SHP77 treated with DMSO at 0.1 percent for 48 hours (cell line): Measurements from ENCODE around the gene TSSK3.
A peak's percentile ranks its signal among the peaks of the same experiment; 100 is the strongest.

Experiments used
- DNase-seq: peaks from one replicate; lab custom pipeline; 2025; lab: John Stamatoyannopoulos, UW

Gene TSSK3, protein sequence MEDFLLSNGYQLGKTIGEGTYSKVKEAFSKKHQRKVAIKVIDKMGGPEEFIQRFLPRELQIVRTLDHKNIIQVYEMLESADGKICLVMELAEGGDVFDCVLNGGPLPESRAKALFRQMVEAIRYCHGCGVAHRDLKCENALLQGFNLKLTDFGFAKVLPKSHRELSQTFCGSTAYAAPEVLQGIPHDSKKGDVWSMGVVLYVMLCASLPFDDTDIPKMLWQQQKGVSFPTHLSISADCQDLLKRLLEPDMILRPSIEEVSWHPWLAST

DNA sequence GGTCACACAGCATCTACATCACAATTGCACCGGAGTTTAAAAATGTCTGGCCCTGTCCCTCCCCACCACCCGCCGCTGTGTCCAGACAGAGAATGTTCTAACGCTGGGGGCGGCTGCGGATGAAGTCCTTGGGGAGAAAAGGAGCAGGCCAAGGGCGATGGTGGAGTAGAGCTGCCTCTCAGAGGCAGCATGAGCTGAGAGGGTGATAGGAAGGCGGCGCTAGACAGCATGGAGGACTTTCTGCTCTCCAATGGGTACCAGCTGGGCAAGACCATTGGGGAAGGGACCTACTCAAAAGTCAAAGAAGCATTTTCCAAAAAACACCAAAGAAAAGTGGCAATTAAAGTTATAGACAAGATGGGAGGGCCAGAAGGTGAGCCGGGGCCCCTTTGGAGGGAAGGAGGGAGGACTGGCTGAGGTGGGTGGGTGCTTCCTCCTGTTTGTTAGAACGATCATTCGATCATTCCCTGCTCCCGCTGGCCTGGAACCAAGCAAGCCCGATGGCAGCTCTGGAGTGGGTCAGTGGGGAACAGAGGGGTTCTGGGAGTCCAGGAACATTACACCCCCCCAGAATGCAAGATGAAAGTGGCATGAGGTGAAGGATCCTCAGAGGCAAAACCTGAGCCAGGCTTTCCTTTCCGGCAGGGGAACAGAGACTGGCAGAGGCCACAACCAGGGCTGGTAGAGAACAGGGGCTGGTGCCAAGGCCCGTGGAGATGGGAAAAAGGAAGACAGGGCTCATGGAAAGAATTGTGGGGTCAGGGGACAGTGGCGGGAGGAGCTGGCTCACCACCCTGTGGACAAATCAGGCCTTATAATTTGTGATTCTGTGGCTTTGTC lies at the start of gene TSSK3, which contains the start of gene FAM229A:
Gene TSSK3, plus strand, starts transcription at position 66 of the 840 bp plus-strand sequence. Its CDS starts 163 bp downstream, at position 229.
Gene FAM229A, minus strand, starts transcription at position 12 of the 840 bp plus-strand sequence. CDS start 394 bp downstream, outside the sequence.
- DNase-seq: no peak

DNA sequence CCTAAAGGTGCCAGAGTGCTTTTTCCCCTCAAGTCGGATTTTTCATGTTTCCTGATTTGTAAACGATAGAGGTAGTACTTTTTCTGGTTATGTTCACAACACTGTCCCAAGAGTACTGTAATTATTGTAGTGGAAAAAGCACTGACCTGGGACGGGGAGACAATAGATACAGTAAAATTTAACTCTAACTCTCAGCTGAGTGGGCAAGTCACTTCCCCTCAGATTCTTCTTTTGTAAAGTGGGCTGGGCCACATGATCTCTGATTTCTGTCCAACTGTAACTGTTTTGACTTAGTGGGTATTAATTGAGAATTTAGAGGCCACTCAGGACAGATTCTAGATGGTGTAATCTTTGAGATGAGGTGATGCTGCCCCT lies 45.4 kb upstream of the TSSK3 start:
- no peak for DNase-seq

DNA sequence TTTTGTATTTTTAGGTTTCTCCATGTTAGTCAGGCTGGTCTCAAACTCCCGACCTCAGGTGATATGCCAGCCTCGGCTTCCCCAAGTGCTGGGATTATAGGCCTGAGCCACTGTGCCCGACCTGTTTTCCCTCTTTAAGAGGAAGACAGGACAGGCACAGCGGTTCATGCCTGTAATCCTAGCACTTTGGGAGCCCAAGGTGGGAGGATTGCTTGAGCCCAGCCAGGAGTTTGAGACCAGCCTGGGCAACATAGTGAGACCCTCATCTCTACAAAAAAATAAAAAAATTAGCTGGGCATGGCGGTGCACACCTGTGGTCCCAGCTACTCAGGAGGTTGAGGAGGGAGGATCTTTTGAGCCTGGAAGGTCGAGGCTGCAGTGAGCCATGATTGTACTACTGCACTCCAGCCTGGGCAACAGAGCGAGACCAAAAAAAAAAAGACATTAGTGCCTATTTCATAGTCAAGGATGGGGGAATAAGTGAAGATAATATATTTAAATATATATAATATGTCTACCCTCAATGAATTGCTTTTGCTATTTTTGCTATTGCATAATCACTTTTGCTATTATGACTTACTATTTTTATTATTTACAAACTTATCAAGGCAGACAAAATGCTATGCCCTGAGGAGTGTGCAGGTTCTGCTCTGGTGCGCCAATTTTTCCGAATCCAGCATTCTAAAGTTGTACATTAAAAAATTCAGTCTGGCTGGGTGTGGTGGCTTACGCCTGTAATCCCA lies 44.0 kb upstream of the TSSK3 start:
- no peak for DNase-seq

DNA sequence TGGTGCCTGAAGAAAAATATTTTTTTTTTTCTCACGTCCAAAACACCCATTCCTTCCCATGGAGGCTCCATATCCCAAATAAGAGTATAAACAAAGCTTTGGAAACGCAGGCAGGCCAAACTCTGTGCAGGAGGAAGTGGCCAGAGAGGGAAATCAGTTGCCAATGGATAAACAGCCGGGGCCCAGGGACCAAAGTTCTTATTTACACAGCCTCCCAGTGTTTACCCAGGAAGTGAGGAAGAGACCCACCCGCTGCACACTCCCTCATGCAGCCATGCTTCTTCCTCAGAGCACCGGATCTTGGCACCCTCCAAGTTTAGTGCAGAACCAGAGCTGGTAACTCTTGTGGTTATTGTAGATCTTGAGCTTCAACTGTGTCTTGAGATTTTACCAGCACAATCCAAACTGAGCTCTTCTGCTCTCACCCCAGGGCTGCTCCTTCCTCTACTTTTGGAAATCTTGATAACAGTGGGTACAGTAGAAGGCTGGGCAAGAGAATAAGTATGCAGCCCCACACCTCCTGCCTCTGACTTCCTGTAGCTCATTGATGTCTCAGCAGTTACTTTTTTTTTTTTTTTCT lies 40.5 kb upstream of the TSSK3 start:
- no peak for DNase-seq

DNA sequence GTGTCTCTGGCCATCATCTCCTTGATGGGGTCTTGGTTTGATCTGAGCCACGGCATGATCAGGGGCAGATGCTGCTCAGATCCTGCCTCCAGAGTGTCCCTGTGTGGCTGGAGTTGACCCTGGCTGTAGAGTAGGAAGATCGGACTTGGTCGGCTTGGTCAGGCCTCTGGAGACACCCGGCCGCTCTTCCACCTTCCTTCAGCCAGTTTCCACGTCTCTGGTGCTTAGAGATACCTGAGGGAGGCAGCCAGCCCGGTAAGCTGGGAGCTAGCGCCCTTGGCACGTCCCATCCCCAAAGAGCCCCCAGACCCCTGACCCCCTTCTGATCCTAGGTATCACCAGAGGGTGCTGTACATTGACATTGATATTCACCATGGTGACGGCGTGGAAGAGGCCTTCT lies 35.1 kb upstream of the TSSK3 start:
- DNase-seq: no peak

DNA sequence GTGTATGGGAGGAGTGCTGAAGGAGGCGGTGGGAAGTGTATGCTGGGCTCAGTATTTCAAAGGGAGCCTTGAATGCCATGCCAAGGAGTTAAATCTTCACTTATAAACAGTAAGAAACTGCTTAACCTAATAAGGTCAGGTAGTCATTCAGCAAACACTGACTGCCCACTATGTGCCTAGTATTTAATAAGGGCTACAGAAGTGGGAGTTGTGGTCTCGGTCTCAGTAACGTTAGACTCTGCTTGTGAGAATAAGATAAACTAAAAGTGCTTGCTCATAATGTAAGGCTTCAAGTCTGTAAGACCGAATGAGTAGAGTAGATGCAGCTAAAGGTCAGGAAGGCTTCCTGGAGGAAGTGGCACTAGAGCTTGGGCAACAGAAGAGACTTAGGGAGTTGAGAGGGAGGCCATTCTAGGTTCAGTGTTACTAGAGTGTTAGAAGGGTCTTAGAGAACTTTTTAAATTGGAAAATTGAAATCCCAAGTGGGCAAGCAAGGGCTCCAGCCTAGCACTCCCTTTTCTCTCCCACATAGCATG lies 32.3 kb upstream of the TSSK3 start:
- no peak for DNase-seq

DNA sequence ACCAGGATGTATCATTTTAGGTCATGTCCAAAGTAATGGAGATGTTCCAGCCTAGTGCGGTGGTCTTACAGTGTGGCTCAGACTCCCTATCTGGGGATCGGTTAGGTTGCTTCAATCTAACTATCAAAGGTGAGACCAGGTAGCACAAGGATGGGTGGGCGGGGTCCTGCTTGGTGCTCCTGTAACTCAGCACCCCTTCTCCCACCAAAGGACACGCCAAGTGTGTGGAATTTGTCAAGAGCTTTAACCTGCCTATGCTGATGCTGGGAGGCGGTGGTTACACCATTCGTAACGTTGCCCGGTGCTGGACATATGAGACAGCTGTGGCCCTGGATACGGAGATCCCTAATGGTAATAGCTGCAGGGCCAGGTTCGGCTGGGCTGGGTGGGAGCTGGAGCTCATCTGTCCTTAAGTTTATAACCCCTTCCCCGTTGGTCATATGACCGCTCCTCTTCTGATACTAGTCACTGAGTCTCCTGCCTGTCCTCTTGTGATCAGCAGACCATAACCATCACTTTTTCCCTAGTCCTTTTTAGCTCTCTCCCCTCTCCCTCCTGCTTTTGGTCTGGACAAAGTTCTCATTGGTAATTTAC lies 31.7 kb upstream of the TSSK3 start:
- DNase-seq: no peak

DNA sequence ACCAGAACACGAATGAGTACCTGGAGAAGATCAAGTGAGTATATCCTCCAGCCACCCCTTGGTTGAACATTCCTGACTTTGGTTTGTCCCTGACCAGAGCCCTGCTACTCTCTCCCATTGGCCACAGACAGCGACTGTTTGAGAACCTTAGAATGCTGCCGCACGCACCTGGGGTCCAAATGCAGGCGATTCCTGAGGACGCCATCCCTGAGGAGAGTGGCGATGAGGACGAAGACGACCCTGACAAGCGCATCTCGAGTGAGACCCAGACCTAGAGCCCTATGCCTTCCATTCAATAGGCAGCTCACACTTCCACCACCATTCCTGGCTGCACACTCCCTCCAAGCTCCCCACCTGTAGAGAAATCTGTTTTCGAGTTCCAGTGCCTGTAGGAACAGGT lies 30.8 kb upstream of the TSSK3 start:
- no peak for DNase-seq

DNA sequence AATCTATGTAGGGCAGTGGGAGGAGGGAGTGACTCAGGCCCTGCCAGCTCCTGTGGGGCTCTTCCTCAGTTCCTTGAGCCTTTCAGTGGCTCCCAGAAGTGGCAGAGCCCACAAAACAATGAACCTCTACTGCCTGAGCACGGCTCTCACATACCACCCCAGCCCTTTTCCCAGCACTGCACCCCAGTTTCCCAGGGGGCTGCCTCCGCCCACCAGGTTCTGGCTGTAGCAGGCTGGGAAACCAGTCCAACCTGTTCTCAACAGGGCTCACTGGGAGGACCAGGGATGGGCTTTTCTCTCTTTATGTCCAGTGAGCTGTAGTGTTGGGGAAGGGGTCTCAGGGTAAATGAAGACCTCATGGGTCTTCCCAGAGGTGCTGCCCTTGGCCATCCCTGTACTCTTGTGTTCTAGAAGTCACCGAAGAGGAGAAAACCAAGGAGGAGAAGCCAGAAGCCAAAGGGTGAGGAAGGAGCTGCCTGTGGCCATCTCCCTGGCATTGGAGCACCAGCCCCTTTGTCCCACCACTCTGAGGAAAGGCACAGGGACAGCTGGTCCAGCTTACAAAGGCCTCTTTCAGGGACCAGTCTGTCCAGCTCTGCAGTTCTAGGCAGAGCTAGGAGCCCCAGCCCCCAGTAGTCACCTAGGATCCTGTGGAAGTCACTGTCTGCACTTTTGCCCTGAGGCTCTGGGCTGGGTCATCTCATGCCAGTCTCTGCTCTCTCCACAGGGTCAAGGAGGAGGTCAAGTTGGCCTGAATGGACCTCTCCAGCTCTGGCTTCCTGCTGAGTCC lies 29.9 kb upstream of the TSSK3 start:
- DNase-seq: no peak

DNA sequence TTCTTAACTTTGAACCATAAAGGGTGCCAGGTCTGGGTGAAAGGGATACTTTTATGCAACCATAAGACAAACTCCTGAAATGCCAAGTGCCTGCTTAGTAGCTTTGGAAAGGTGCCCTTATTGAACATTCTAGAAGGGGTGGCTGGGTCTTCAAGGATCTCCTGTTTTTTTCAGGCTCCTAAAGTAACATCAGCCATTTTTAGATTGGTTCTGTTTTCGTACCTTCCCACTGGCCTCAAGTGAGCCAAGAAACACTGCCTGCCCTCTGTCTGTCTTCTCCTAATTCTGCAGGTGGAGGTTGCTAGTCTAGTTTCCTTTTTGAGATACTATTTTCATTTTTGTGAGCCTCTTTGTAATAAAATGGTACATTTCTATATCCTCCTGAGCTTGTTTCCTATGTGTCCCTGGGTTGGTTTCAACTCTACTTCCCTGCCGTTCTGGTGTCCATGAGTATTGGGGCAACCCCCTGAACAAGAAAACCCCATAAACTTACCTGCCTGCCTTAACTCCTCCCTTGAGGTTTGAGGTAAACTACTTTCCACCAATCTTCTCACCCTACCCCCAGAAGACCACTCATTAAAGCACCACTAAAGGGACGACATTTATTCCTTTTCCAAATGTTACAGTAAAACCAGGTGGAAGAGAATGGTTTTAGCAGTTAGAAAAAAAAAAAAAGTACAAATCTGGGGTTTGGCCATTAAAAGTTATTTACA lies 28.9 kb upstream of the TSSK3 start:
- no peak for DNase-seq

DNA sequence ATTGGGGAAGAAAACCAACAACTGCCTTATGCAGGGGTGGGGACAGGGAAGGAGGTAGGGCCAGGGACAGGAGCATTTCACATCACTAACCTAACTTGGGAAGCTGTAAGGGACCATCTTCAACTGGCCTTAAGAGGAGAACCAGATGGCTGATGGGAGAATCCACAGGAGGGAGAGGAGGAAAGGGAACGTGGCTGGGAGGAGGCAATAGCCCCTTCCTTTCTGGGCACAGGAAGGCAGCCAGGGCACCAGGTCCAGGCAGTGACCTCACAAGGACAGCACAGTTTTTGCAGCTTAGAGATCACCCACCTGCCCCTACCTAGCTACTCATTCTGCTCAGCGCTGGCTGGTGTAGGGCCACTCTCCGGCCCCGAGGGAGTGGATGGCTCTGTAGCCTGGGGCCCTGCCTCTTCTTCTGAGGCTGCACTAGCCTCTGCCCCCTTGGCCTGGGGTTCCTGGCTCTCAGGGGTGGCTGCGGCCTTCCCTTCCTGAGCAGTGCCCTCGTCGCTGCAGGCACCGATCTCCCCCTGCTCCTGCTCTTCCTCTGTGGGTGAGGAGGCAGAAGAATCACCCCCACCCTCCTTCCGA lies 28.0 kb upstream of the TSSK3 start:
- no peak for DNase-seq

DNA sequence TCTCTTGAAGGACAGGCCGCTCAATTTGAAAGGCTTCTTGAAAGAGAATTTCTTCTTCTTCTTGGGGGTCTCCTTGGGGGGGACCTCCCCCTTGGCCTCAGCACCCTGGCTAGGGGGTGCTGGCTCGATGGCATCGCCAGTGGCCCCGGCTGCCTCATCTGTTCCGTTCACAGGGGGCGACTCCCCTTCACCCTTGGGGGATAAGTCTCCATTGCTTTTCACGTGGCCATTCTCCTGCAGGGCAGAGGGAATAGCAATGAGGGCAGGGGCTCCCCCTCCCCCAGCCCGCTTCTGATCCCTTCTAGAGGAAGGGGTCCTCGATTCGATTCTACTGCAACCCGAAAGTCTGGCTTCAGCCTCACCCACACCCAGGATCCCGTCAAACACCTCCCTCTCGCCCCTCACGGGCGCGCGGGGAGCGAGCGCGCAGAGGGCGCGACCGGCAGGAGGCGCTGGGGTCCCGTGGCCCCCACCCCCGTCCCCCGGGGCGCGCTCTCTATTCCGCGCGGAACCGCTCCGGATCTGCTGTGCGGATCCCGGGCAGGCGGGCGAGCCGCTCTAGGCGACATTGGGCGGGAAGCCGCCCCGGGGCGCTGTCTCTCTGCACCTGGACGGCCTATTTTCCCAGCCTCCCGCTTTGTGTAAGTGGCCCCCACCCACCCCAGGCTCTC lies 27.3 kb upstream of the TSSK3 start:
- peak; percentile 7 for DNase-seq

DNA sequence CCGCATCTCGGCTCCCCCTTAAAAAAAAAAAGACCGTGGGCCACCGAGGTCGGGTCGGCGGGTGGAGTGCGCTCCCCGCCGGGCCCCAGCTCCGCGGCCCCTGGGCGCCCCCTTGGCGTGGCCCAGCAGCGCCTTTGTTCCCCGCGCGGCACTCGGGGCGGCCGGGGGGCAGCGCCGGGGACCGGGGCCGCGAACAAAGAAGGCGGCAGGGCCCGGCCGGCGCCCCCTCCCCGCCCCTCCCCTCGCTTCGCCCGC lies 26.9 kb upstream of the TSSK3 start:
- no peak for DNase-seq

DNA sequence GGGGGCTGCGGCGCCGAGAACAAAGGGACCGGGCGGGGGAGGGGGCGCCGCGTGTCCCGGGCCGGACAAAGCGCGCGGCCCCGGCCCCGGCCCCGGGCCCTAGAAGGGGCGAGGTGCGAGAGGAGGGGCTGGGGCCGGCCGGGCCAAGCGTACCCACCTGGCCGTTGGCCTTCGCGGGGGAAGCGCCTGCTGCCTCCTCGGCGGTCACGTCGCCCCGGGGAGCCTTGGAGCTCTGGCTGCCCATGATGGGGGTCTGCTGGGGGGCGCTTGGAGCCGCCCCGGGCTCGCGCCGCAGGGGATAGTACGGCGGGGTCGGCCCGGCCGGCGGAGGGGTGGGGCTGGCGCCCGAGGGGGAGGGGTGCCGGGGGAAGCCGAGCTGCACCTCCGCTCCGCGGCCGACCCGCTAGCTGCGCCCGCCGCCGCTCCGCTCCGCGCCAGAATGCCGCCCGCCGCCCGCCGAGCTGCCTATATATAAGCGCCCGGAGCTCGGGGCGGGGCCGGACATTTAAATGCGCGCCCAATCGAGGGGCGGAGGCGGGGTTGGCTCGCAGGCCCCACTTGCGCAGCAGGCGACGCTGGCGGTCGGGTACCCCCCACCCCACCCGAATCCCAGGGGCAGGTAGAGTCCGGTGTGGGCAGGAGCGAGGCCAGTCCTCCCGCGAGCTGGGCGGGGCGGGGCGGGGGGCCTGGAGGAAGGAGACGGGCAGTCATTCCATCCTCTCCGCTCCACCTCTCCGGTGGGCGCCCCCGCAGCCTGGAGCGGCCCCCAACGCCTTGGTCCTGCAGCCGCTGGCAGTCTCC lies 26.3 kb upstream of the TSSK3 start, which contains the start of gene MARCKSL1:
Gene MARCKSL1, minus strand, starts transcription at position 444 of the 801 bp plus-strand sequence. Its CDS starts 200 bp downstream, at position 244.
- DNase-seq: peak; percentile 54

DNA sequence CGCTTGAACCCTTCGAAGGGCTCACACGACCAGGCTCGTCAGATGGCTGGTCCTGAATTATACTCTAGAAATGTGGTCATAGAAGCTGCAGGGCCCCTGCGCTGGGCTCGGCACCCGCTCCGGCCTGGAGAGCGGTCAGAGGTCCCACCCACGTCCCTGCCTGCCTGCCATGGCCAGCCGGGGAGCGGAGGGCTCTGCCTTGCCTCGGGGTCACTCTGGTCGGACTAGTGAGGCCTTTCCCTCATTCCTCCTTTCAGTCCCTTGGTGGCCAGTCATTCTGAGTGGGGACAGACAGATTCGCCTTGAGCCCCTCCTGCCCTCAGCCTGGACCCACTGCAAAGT lies 25.8 kb upstream of the TSSK3 start:
- DNase-seq: no peak

DNA sequence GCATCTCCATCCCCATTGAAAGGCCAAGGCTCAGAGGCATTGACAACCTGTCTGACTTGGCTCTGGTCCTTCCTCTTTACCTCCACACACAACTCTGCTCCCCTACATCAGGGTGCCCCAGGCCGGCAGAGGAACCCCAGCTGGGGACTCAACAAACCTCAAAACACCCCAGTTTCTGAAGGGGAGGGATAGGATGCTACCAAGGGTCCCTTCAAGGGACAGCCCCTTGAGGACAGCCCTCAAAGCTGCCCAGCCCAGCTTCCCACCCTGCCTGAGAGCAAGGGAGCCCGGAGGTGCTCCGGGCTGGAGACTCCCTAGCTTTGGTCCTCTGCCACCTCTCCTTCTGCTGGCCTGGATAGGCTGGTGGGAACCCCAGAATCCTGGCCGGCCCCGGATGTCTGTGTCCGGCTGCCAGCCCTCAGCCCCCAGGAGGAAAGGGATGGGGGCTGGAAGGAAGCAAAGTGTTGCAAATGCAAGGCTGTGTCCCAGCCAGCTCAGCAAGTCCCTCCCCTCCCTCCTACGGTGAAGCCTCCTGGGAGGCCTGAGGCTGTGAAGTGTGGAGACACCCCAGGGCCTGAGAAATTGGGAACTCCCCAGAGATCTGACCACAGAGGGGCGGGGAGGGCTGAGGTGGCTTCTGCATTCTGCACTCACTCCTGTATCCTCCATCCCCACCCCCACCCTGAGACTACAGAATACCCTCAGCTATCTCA lies 25.2 kb upstream of the TSSK3 start:
- DNase-seq: no peak

DNA sequence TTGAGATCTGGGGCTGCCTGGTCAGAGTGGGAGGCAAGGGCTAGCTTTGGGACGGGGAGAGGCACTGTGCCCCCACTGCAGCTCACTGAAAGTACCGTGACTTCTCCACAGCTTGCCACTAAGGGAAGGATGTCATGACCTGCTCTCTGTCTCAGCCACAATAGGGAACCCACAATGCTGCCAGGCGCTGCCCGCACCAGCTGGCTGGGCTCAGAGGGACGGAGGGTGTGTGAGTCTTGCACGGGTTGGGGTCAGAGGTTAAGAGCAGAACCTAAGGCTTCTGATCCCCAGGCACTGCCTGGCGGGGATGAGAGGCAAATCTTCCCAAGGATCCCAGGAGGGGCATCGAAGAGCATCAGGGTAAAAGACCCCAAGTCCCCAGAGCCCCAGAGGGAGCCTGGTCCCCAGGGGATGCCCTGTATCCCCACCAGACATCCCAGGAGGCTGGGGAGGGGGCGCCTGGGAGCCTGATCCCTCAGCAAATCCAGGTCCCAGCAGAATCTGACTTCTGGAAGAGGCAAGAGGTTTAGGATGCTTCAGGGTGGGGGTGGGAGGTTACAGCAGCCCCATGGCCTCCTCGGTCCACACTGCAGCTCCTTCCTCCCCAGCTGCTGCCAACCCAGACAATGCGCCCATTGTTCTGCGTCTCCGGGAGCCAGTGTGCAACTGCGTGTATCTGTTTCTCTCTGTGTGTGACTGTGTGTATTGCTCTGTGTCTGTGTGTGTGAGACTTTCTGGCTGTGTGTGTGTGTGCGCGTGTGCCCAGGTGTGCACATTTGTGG lies 24.3 kb upstream of the TSSK3 start:
- DNase-seq: no peak
